ENCODE measurements around the gene CACNA2D4.

Gene CACNA2D4

GRCh38 chr12:1826401-1826800 lies 92.1 kb downstream of the CACNA2D4 start:
- H3K4me3 ChIP-seq: no peak overlapping the region
- H3K27ac ChIP-seq: no peak overlapping the region
- TF ChIP-seq, protein P1, sequence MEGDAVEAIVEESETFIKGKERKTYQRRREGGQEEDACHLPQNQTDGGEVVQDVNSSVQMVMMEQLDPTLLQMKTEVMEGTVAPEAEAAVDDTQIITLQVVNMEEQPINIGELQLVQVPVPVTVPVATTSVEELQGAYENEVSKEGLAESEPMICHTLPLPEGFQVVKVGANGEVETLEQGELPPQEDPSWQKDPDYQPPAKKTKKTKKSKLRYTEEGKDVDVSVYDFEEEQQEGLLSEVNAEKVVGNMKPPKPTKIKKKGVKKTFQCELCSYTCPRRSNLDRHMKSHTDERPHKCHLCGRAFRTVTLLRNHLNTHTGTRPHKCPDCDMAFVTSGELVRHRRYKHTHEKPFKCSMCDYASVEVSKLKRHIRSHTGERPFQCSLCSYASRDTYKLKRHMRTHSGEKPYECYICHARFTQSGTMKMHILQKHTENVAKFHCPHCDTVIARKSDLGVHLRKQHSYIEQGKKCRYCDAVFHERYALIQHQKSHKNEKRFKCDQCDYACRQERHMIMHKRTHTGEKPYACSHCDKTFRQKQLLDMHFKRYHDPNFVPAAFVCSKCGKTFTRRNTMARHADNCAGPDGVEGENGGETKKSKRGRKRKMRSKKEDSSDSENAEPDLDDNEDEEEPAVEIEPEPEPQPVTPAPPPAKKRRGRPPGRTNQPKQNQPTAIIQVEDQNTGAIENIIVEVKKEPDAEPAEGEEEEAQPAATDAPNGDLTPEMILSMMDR (IDR thresholded peaks at IDR 0.05): no peak
- DNase-seq (ENCODE audit: low spot score): no peak

GRCh38 chr12:1825382-1826102 lies 92.9 kb downstream of the CACNA2D4 start:
- Histone ChIP-seq H3K27ac (no peak overlapping the region), H3K4me3 (no peak overlapping the region)
- no peak for DNase-seq (ENCODE audit: low spot score)
- TF ChIP-seq, protein P1 (IDR thresholded peaks at IDR 0.05): no peak

- DNase-seq (ENCODE audit: low spot score): no peak
- Histone ChIP-seq H3K4me3 (no peak overlapping the region), H3K27ac (no peak overlapping the region)
- TF ChIP-seq, protein P1 (IDR thresholded peaks at IDR 0.05): no peak
Measured at GRCh38 chr12:1823237-1823636, 95.2 kb downstream of the CACNA2D4 start.

DNA sequence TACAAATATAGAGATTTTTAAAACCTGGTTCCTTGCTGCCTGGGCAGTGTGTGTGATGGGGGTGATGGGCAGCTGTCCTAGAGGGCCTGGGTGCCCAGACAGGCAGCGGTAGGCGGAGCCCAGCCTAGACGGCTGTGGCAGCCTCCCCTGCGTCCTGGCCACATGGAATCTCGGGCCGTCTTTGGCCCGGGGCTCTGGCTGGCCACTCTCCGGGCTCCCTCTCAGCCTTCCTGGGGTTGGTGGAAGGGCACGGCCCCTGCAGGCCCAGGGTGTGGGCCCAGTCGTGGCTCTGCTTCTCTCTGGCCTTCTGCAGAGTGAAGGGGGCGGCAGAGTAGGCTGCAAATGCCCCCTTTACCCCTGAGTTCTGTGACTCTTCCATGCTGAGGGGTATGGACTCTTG lies 95.8 kb downstream of the CACNA2D4 start:
- H3K27ac ChIP-seq: no peak overlapping the region
- DNase-seq (ENCODE audit: low spot score): no peak
- no peak overlapping the region for H3K4me3 ChIP-seq
- TF ChIP-seq, protein P1 (IDR thresholded peaks at IDR 0.05): no peak

DNA sequence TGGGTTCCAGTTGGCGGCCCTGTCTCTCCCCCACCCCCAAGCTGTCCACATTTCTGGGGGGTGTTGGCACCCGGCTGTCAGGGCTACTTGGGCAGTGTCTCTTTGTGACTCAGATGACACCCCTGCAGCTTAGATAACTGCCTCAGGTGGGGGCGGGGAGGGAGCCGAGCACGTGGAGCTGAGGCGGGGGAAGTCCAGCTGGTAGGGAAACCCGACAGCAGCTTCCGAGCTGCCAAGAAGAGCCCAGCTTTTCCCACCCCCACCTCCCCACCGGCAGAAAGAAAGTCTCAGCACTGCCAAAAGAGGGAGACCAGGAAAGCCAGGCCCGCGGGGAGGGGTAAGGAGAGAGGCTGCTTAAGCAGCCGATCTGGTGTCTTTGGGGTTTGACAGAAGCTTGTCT lies 96.6 kb downstream of the CACNA2D4 start:
- Histone ChIP-seq H3K4me3 (no peak overlapping the region), H3K27ac (no peak overlapping the region)
- no peak for DNase-seq (ENCODE audit: low spot score)
- TF ChIP-seq, protein P1 (IDR thresholded peaks at IDR 0.05): no peak

DNA sequence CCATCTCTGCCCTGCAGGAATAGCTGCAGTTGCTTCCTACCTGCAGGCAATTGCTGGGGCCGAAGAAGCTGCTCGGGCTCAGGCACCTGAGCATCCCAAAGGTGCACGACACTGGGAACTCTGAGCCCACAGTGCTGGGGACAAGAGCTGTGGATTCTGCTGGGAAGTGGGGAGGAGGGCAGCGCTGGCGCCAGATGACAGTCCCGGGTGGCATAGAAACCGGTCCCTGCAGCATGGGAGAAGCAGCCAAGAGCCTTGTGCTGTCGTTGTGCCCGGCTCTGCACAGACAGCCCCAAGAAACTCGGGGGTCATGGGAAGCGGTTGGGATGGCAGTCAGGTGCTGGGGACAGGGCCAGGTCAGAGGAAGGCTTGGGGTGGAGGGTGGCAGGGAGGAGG lies 97.6 kb downstream of the CACNA2D4 start:
- no peak overlapping the region for H3K27ac ChIP-seq
- no peak overlapping the region for H3K4me3 ChIP-seq
- TF ChIP-seq, protein P1 (IDR thresholded peaks at IDR 0.05): no peak
- DNase-seq (ENCODE audit: low spot score): no peak

DNA sequence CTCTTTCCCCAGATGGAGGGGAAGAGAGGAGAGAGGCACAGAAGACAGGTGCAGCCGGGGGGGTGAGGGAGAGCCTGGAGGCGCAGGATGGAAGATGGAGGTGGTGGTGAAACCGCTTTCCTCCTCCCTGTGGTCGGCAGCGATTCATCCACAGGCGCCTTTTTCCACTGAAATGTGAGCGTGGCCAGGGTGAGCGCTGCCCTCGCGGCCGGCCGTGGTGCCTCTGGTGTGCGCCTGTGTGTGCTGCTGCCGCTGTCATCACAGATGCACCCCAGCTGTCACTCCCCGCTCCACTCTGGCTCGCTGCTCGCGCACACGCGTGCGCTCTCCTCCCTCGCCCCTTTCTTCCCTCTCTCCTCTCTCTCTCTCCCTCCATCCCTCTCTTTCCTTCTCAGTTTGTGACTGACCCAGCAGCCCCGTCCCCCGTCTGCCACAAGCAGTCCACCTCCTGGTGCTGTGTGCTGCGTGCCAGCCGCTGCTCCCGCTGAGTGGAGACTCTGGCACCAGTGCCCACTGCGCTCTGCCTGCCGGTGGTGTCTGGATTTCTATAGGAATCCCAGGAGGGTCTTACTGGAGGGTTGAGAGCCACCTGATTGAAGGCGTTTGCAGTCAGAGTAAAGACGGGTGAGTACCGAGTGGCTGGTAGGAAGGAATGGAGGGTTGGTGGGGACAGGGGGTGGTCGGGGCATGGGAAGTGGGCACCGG lies 98.1 kb downstream of the CACNA2D4 start, which contains the start of gene LRTM2:
LRTM2 (plus strand) TSS at position 375 of the 705 bp plus-strand sequence. CDS start 7,584 bp downstream, outside the sequence.
- TF ChIP-seq, protein P1 (IDR thresholded peaks at IDR 0.05): no peak
- H3K4me3 ChIP-seq: no peak within 1 kb of the TSS
- H3K27ac ChIP-seq: no peak within 1 kb of the TSS
- no peak for DNase-seq (ENCODE audit: low spot score)

All from coronary artery (tissue), 2 donors.